ENCODE data around the gene MUC5B.
"Not testable (repeated sequence)": the region's sequence is repeated elsewhere in the genome, so short reads cannot be mapped to it uniquely, and the experiment has no call there.

Gene MUC5B

DNA sequence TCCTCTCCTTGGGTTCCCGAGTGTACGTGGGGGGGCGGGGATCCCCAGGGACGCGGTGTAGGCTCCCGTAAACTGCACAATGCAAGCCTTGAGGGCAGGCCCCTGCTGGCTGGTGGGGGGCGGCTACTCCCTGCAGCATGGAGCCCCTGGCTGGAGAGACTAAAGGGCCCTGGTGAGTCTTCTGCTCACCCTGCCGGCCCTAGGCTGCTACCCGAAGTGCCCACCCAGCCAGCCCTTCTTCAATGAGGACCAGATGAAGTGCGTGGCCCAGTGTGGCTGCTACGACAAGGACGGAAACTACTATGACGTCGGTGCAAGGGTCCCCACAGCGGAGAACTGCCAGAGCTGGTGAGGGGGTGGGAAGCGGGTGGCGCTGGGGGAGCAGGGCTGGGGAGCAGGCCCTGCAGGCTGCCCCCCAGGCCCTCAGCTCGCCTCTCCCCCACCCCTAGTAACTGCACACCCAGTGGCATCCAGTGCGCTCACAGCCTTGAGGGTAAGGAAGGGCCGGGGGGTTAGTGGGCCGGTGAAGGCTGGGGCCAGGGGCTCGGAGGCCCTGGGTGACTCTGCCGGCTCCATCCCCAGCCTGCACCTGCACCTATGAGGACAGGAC, 16.8 kb downstream of the MUC5B start:
- DNase-seq (ENCODE audit: low spot score), result no peak
- no peak overlapping the region for H3K27ac ChIP-seq
- no peak for TF ChIP-seq CTCF (IDR thresholded peaks at IDR 0.05)
- no peak overlapping the region for H3K4me3 ChIP-seq

DNA sequence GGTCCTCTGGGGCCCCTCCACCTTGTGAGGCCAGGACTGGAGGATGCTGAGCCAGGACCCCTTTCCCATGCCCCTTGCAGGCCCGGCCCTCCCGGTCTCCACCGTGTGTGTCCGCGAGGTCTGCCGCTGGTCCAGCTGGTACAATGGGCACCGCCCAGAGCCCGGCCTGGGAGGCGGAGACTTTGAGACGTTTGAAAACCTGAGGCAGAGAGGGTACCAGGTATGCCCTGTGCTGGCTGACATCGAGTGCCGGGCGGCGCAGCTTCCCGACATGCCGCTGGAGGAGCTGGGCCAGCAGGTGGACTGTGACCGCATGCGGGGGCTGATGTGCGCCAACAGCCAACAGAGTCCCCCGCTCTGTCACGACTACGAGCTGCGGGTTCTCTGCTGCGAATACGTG, 17.9 kb downstream of the MUC5B start:
- TF ChIP-seq CTCF (IDR thresholded peaks at IDR 0.05), result no peak
- DNase-seq (ENCODE audit: low spot score), result no peak
- Histone ChIP-seq H3K27ac (no peak overlapping the region), H3K4me3 (no peak overlapping the region)

GRCh38 chr11:1241706-1242105, 18.8 kb downstream of the MUC5B start:
- DNase-seq (ENCODE audit: low spot score), result no peak
- Histone ChIP-seq H3K27ac (no peak overlapping the region), H3K4me3 (no peak overlapping the region)
- TF ChIP-seq CTCF (IDR thresholded peaks at IDR 0.05), result no peak

GRCh38 chr11:1242289-1242688, 19.4 kb downstream of the MUC5B start:
- TF ChIP-seq CTCF (IDR thresholded peaks at IDR 0.05), result no peak
- H3K4me3 ChIP-seq, result no peak overlapping the region
- H3K27ac ChIP-seq, result no peak overlapping the region
- DNase-seq (ENCODE audit: low spot score), result no peak

DNA sequence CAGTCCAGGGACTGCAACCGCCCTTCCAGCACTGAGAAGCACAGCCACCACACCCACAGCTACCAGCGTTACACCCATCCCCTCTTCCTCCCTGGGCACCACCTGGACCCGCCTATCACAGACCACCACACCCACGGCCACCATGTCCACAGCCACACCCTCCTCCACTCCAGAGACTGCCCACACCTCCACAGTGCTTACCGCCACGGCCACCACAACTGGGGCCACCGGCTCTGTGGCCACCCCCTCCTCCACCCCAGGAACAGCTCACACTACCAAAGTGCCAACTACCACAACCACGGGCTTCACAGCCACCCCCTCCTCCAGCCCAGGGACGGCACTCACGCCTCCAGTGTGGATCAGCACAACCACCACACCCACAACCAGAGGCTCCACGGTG, 19.9 kb downstream of the MUC5B start:
- DNase-seq (ENCODE audit: low spot score); H3K4me3 ChIP-seq; H3K27ac ChIP-seq: not testable (repeated sequence)

DNA sequence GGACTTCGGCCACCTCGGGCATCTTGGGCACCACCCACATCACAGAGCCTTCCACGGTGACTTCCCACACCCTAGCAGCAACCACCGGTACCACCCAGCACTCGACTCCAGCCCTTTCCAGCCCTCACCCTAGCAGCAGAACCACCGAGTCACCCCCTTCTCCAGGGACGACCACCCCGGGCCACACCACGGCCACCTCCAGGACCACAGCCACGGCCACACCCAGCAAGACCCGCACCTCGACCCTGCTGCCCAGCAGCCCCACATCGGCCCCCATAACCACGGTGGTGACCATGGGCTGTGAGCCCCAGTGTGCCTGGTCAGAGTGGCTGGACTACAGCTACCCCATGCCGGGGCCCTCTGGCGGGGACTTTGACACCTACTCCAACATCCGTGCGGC, 20.7 kb downstream of the MUC5B start:
- not testable (repeated sequence) for H3K4me3 ChIP-seq; DNase-seq (ENCODE audit: low spot score); H3K27ac ChIP-seq

DNA sequence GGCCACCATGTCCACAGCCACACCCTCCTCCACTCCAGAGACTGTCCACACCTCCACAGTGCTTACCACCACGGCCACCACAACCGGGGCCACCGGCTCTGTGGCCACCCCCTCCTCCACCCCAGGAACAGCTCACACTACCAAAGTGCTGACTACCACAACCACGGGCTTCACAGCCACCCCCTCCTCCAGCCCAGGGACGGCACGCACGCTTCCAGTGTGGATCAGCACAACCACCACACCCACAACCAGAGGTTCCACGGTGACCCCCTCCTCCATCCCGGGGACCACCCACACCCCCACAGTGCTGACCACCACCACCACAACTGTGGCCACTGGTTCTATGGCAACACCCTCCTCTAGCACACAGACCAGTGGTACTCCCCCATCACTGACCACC, 21.7 kb downstream of the MUC5B start:
- not testable (repeated sequence) for DNase-seq (ENCODE audit: low spot score); H3K27ac ChIP-seq; H3K4me3 ChIP-seq

DNA sequence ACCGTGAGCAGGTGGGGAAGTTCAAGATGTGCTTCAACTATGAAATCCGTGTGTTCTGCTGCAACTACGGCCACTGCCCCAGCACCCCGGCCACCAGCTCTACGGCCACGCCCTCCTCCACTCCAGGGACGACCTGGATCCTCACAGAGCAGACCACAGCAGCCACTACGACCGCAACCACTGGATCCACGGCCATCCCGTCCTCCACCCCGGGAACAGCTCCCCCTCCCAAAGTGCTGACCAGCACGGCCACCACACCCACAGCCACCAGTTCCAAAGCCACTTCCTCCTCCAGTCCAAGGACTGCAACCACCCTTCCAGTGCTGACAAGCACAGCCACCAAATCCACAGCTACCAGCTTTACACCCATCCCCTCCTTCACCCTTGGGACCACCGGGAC, 22.9 kb downstream of the MUC5B start:
- not testable (repeated sequence) for DNase-seq (ENCODE audit: low spot score); H3K4me3 ChIP-seq; H3K27ac ChIP-seq

DNA sequence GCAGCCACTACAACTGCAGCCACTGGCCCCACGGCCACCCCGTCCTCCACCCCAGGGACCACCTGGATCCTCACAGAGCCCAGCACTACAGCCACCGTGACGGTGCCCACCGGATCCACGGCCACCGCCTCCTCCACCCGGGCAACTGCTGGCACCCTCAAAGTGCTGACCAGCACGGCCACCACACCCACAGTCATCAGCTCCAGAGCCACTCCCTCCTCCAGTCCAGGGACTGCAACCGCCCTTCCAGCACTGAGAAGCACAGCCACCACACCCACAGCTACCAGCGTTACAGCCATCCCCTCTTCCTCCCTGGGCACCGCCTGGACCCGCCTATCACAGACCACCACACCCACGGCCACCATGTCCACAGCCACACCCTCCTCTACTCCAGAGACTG, 23.4 kb downstream of the MUC5B start:
- not testable (repeated sequence) for DNase-seq (ENCODE audit: low spot score); H3K27ac ChIP-seq; H3K4me3 ChIP-seq

GRCh38 chr11:1247026-1247425, 24.2 kb downstream of the MUC5B start:
- not testable (repeated sequence) for H3K27ac ChIP-seq; H3K4me3 ChIP-seq; DNase-seq (ENCODE audit: low spot score)

DNA sequence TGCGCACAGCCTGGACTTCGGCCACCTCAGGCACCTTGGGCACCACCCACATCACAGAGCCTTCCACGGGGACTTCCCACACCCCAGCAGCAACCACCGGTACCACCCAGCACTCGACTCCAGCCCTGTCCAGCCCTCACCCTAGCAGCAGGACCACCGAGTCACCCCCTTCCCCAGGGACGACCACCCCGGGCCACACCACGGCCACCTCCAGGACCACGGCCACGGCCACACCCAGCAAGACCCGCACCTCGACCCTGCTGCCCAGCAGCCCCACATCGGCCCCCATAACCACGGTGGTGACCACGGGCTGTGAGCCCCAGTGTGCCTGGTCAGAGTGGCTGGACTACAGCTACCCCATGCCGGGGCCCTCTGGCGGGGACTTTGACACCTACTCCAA, 26.1 kb downstream of the MUC5B start:
- DNase-seq (ENCODE audit: low spot score); H3K27ac ChIP-seq; H3K4me3 ChIP-seq: not testable (repeated sequence)

DNA sequence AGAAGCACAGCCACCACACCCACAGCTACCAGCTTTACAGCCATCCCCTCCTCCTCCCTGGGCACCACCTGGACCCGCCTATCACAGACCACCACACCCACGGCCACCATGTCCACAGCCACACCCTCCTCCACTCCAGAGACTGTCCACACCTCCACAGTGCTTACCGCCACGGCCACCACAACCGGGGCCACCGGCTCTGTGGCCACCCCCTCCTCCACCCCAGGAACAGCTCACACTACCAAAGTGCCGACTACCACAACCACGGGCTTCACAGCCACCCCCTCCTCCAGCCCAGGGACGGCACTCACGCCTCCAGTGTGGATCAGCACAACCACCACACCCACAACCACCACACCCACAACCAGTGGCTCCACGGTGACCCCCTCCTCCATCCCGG, 27.5 kb downstream of the MUC5B start:
- DNase-seq (ENCODE audit: low spot score); H3K4me3 ChIP-seq; H3K27ac ChIP-seq: not testable (repeated sequence)

All from coronary artery (tissue), 2 donors.